ENCODE data around the gene WDR44.
"Not testable (repeated sequence)": the region's sequence is repeated elsewhere in the genome, so short reads cannot be mapped to it uniquely, and the experiment has no call there.

WDR44 gene

GRCh38 chrX:118480172-118480571 is 134.3 kb downstream of the WDR44 start:
- no peak for DNase-seq

DNA sequence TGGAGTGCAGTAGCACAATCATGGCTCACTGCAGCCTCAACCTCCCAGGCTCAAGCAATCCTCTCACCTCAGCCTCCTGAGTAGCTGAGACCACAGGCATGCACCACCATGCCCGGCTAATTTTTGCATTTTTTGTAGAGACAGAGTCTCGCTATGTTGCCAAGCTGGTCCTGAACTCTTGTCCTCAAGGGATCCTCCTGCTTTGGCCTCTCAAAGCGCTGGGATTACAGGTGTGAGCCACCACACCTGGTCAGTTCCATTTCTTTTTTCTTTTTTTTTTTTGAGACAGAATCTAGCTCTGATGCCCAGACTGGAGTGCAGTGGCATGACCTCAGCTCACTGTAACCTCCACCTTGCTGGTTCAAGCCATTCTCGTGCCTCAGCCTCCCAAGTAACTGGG is 136.5 kb downstream of the WDR44 start:
- DNase-seq = not testable (repeated sequence)

DNA sequence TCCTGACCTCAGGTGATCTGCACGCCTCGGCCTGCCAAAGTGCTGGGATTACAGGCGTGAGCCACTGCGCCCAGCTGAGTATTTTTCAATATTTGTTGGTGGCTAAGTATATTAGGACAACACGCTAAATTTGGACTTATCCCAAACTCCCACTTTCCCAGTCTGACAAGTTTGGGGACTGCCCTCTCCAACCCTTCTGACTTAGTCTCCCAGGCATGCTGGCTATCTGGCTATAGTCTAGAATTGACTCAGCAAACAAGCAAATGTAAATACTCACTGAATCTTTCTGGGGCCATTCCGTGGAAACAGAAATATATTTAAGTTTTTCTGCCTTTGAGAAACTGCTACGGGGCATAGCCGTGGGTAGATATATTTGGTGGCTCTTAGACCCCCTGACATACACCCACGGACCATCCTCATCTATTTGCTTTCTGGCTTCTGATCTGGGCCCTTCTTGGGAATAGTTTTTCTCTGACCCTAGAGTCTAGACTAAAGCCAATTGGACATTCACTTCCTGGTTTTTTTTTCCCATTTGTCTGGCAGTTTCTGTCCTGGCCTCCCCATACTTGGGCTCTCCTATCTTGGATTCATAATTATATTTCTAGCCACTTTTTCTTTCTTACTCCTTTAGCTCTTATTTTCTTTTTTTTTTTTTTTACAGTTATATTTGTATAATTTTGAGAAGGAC is 138.5 kb downstream of the WDR44 start:
- DNase-seq = no peak

DNA sequence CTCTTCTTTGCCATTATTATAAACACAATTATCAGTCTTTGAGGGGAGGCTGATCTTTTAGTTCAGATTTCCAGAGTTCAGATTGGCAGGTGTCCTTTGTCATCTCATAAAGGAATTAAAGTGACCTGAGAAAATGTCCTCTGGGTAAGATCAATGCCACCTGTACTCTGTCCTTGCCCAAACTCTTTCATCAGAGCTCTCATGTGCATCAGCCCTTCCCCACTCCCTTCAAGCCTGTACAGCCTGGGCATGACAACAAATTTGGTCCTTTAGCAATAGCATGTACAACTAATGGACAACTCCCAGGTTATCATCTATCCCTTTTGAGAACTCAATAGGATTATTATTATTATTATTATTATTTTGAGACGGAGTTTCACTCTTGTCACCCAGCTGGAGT is 140.8 kb downstream of the WDR44 start:
- not testable (repeated sequence) for DNase-seq

GRCh38 chrX:118493016-118493415 is 147.1 kb downstream of the WDR44 start:
- no peak for DNase-seq

DNA sequence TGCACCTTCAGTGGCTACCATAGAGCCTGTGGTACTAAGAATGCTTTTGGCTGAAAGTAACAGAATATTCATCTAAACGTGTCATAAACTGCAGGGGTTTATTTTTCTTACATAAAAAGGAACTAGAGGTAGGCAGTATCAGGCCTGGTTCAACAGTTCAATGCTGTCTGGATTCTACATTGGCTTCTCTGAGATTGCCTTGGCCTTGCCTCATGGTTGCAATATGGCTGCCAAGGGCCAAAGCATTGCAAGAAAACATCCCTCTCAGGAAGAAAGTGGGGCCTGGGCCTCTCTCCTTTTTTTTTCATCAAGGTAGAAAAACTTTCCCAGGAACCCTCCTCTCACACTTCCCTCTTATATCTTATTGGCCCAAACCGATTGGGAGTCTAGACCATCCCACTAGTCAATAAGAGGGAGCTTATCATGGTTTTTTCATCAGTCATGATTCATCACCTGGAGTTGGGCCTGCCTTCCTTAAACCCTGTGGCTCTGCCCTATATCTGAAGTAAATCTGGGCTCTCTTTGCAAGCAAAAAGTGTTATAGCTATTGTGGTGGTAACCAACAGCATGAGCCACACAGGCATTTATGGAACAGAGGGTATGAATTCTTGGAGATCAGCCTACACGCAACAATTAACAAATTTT is 147.9 kb downstream of the WDR44 start:
- no peak for DNase-seq

DNA sequence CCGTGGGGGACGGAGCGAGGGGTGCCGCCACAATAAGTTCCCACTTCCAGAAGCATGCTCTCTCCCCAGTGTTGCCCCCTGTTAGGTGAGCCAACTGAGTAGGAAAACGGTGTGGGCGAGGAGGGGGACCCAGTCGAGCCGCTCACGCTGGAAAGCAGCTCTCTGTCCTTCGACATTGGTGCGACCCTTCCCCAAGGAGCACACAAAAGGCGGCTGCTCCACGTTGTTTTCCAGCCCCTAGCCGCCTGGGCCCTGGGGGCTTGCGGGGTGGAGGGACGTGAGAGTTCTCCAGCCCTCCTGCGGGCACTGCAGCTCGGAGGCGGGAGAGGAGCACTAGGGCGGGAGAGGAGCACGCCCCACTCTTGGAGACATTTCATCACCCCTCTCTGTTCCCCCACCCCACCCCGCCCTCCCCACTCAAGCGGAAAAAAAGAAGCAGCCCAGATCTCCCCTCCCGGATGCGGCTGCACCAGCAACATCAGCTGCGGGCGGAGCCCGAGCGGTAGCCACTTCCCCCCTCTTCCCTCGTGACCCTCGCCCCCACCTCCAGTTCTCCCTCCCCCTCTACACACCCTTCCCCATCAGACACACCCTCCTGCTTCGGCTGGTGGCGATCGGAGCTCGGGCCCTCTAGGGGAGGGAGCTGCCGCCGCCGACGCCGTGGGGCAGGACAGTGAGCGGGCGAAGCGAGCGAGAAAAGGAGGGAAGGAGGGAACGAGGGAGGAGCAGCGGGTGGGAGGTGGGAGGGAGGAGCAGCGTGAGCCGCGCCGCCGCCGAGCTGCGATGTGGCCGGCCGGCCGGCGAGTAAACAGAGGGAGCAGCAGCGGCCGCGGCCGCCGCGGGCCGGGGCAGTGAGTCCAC is 149.4 kb downstream of the WDR44 start, which contains the start of gene DOCK11:
TSS of gene DOCK11 (plus strand) at position 755 of the 861 bp plus-strand sequence. CDS start 157 bp downstream, outside the sequence.
- peak; percentile 53 for DNase-seq

DNA sequence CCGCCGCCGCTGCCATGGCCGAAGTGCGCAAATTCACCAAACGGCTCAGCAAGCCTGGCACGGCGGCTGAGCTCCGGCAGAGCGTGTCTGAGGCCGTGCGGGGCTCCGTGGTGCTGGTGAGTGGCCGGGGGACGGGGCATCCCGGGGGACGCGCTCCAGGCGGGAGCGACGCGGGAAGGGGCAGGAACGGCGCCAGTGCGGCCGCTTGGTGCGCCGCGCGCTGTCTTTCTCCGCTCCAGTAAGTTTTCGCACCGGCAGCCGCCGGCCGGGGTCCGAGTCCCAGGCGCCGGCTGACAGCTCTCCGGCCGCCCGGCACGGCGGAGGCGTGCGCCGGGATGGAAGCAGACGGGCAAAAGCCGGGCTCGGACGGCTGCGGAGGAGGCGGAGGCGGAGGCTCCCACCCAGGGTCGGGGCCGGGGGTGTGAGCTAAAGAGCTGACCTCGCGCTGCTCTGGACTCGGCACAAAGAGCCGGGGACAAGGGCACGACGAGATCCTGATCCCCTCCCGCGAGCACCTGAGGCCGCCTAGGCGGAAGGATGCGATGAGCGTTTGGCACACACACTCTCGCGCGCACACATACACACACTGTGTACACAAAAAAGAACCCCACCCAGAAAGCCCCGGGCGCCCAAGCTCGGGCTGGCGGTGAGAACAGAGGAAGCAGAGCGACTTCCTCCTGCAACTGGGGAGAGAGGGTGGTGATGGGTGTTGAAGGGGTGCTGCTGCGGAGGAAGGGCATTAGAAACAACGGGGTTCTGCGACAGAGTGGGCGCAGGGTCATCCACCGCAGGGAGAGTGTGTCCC is 150.3 kb downstream of the WDR44 start:
- DNase-seq = peak; percentile 60

- no peak for DNase-seq
Measured at GRCh38 chrX:118496763-118497079, 150.8 kb downstream of the WDR44 start.

DNA sequence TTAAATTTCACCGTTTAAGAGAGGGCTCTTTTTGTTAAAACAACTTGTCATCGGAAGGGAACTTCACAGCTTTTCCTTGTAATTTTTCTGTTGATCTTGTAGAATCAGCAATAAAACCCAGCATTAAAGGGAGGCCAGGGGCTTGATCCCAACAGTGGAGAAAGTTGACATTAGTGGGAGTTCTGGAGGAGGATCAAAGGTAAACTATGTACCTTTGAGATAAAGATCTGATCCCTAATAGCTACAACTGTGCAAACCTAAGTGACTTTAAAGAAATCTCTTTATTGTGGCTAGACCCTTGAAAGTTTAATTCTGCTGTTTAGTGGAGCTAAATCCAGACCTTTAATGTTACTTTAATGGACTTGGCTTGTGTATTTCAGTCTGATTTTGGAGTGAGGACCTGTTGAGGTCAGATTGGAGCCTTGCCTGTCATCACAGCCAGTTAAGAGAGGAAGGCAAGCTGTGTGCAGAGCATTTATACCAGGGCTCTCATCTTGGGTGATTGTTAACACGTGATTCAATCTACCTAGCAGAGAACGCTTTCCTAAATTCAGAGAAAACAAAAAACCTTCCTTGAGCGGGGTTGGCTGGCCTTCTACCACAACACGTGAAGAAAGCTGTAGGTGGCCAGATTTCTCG is 151.4 kb downstream of the WDR44 start:
- DNase-seq = peak; percentile 5

GRCh38 chrX:118498351-118498750 is 152.4 kb downstream of the WDR44 start:
- DNase-seq = no peak

DNA sequence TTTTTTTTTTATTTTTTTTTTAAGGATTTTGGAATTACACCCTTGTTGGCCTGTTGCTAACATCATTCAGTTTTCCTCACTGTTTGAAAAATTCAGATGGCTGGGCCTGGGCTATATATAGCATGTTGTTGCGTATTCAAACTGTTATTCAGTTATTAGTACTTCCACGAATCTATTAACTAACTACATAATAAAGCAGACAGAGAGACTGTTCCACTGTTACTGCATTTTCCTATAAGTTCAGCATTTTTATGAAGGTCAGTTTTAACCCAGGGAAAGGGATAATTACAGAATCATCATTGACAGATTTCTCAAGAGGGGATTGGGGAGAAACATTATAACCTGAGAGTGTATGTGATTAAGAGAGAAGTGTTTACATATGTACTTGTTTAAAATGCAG is 152.8 kb downstream of the WDR44 start:
- no peak for DNase-seq

DNA sequence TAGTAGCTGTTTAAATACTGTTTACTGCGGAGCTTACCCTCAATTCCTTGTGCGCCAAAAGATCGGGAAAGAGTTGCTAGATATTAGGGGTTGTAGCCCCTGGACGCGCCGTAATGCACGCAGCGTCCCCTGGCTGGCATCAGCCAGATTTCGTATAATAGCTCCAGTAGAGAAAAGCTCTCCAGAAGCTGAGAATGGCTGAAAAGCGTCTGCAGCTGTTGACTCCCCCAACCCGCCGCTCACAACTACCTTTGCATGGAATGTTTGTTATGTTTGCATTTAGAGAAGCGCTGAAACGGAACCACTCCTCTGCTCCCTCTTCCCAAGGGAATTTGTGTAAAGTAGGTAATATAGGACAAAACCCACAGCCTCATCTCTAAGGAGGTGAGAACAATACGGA is 153.4 kb downstream of the WDR44 start:
- DNase-seq = peak; percentile 35

Measured in right kidney (tissue), 1 donor.